Spleen (tissue), 11 donors: ENCODE results near the gene RIMBP2. TPM values are rescaled to one million over a fixed set of nuclear protein-coding genes. Genes with fewer than 3 reads are reported as not detected.

Experiments used
- DNase-seq: peaks from one replicate; pipeline ENCODE4 v3.0.0-alpha.2; 2020
- H3K27ac ChIP-seq, 8 donors: fragments of 200-600 bp; sonication (generic) in 7 of 8; 1 replicate in 4 of 8; 2 replicates in 4 of 8; pipeline versions ENCODE4 v1.5.0 to v1.8.0; 2016 to 2021; ENCODE audit warnings: inconsistent platforms in 4 of 8, mild to moderate bottlenecking in 4 of 8, moderate library complexity in 1 of 8
- H3K27me3 ChIP-seq, 7 donors: fragments of 200-600 bp; sonication (generic) in 6 of 7; replicated peaks in 1 of 7; 1 replicate in 4 of 7; 2 replicates in 3 of 7; pipeline versions ENCODE4 v1.5.0 to v1.8.0; 2016 to 2021; ENCODE audit warnings: inconsistent platforms in 3 of 7, mild to moderate bottlenecking in 1 of 7
- H3K36me3 ChIP-seq, 6 donors: fragments of 200-600 bp; sonication (generic) in 5 of 6; 1 replicate in 4 of 6; 2 replicates in 2 of 6; pipeline versions ENCODE4 v1.5.0 to v1.8.0; 2016 to 2021; ENCODE audit warnings: inconsistent platforms in 2 of 6
- H3K4me1 ChIP-seq, 6 donors: fragments of 200-600 bp; sonication (generic) in 5 of 6; 1 replicate in 3 of 6; 2 replicates in 3 of 6; pipeline versions ENCODE4 v1.5.0 to v1.8.0; 2016 to 2021; ENCODE audit warnings: inconsistent platforms in 3 of 6
- H3K4me3 ChIP-seq, 8 donors: fragments of 200-600 bp; sonication (generic) in 7 of 8; 1 replicate in 4 of 8; 2 replicates in 4 of 8; pipeline versions ENCODE4 v1.5.0 to v1.8.0; 2016 to 2021; ENCODE audit warnings: inconsistent platforms in 4 of 8, mild to moderate bottlenecking in 4 of 8, moderate library complexity in 2 of 8
- H3K9me3 ChIP-seq, 8 donors: fragments of 200-600 bp; sonication (generic) in 7 of 8; 1 replicate in 4 of 8; 2 replicates in 4 of 8; pipeline versions ENCODE4 v1.5.0 to v1.8.0; 2016 to 2021; ENCODE audit warnings: inconsistent platforms in 4 of 8
- POLR2A ChIP-seq, 3 donors: fragments of 450-650 bp; IDR thresholded peaks; one replicate each; pipeline ENCODE4 v1.5.1; 2017; ENCODE audit warnings: antibody characterized with exemption in 3 of 3, mild to moderate bottlenecking in 1 of 3
- POLR2AphosphoS5 ChIP-seq, 3 donors: sonication (generic); formaldehyde crosslinking; IDR thresholded peaks; one replicate each; pipeline ENCODE4 v1.5.1; 2017; ENCODE audit warnings: antibody characterized with exemption in 3 of 3
- WGBS, 5 donors: extraction: QIAGEN DNeasy Blood & Tissue Kit in 3 of 5; methylation state at CpG; one replicate each; pipeline versions ENCODE4 v1.1.5 to v1.1.7; 2013 to 2018; 5-methylcytosine and 5-hydroxymethylcytosine counted together
- intact Hi-C: fragments of 100-400 bp; cut with DNase I; formaldehyde crosslinking; loops from one replicate; pipeline ENCODE4 v1.15.0; 2023; ENCODE audit warnings: low total_unique reads
- polyA plus RNA-seq, 3 donors: library from polyadenylated mRNA; stranded (reverse); fragments of 200-250 nt; gene quantifications; one replicate each; pipeline ENCODE4 v1.2.1, GENCODE V29; 2013
- total RNA-seq, 7 donors: library from RNA; depleted of rRNA in 3 of 7; stranded (reverse); fragments of >200 nt in 3 of 7; fragmentation: NEBNext Ultra II Directional in 4 of 7; extraction: Animal tissue kit (Norgen Biotek cat#: 25700) in 4 of 7; gene quantifications; one replicate each; pipeline versions ENCODE4 v1.1.0 to v1.2.1, GENCODE V29; 2016 to 2021
- TF ChIP-seq, protein P1 (sequence below), 11 experiments: fragments of 200-600 bp in 7 of 11; fragments of 450-650 bp in 4 of 11; sonication (generic) in 4 of 11; IDR thresholded peaks in 8 of 11; conservative IDR thresholded peaks in 3 of 11; 1 replicate in 7 of 11; 2 replicates in 4 of 11; pipeline versions ENCODE4 v1.4.0 to v1.8.0; 2016 to 2021; ENCODE audit warnings: antibody characterized with exemption in 11 of 11, inconsistent platforms in 4 of 11, mild to moderate bottlenecking in 1 of 11
- donor health status: healthy with polysubstance abuse.
- donor health status: DM: no; HTN: no; CAD: no; lungs with moderate emphysema.
- donor health status: DM: no; HTN: no; CAD: no.
- donor health status: Bipolar disorder and iron deficiency.
- donor health status: healthy.
- donor health status: DM: no; HTN: no; CAD: no.
- donor health status: DM: yes; HTN: yes; CAD: no.

Gene RIMBP2
- total and polyA plus RNA-seq, 10 donors: 0.05 to 5.2 (median 0.95) TPM

DNA sequence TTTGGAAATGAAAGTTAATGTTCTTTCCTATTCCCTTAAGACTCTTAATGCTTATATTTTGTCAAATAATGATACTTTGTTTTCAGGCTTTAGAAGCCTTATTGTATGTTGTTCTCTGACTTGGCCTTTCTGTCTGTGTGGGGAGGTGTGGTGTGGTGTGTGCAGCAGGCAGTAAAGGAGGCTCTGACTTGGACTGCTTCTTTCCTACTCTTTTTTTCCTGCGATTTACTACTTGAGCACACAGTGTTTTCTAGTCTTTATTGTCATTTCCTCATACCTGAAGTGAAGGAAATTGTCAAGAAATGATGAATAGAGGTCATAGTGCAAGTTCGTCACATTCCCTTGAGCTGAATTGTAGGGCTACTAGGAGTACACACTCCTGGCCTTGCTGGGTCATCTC, 351.5 kb downstream of the RIMBP2 start:
- no peak overlapping the region for H3K4me3 ChIP-seq
- no peaks in the 10 kb centered on the region for H3K36me3 ChIP-seq
- TF ChIP-seq POLR2AphosphoS5 (IDR thresholded peaks at IDR 0.05) (no peak), POLR2A (IDR thresholded peaks at IDR 0.05) (no peak)
- TF ChIP-seq, protein P1, sequence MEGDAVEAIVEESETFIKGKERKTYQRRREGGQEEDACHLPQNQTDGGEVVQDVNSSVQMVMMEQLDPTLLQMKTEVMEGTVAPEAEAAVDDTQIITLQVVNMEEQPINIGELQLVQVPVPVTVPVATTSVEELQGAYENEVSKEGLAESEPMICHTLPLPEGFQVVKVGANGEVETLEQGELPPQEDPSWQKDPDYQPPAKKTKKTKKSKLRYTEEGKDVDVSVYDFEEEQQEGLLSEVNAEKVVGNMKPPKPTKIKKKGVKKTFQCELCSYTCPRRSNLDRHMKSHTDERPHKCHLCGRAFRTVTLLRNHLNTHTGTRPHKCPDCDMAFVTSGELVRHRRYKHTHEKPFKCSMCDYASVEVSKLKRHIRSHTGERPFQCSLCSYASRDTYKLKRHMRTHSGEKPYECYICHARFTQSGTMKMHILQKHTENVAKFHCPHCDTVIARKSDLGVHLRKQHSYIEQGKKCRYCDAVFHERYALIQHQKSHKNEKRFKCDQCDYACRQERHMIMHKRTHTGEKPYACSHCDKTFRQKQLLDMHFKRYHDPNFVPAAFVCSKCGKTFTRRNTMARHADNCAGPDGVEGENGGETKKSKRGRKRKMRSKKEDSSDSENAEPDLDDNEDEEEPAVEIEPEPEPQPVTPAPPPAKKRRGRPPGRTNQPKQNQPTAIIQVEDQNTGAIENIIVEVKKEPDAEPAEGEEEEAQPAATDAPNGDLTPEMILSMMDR (IDR thresholded peaks at IDR 0.05 in 8 of 11, conservative IDR thresholded peaks at IDR 0.05 in 3 of 11): no peak
- H3K27ac ChIP-seq: no peak overlapping the region
- no peaks in the 10 kb centered on the region for H3K27me3 ChIP-seq
- intact Hi-C loops: no loop called here
- no peaks in the 10 kb centered on the region for H3K4me1 ChIP-seq
- DNase-seq: no peak
- no peaks in the 10 kb centered on the region for H3K9me3 ChIP-seq
- WGBS, 5 donors: 70 to 87% (median 76%) methylated on average over 2 of the region's 2 CpGs

DNA sequence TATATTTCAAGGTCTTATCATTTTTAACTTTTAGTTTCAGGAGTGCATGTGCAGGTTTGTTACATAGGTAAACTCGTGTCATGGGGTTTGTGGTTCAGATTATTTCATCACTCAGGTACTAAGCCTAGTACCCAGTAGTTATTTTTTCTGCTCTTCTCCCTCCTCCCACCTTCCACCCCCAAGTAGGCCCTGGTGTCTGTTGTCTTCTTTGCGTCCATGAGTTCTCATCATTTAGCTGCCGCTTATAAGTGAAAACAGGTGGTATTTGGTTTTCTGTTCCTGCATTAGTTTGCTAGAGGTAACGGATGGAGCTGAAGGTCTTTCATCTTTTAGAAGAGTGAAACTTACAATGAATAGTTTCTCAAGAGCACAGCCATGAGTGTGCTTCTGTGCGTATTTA, 354.0 kb downstream of the RIMBP2 start:
- Histone ChIP-seq H3K9me3 (no peaks in the 10 kb centered on the region), H3K27me3 (peaks cover 0 to 5% (median 0%) of the 10 kb centered on the region in 7 donors), H3K36me3 (no peaks in the 10 kb centered on the region), H3K4me3 (no peak overlapping the region), H3K4me1 (no peaks in the 10 kb centered on the region), H3K27ac (no peak overlapping the region)
- TF ChIP-seq POLR2A (IDR thresholded peaks at IDR 0.05): no peak
- TF ChIP-seq POLR2AphosphoS5 (IDR thresholded peaks at IDR 0.05): no peak
- TF ChIP-seq, protein P1 (IDR thresholded peaks at IDR 0.05 in 8 of 11, conservative IDR thresholded peaks at IDR 0.05 in 3 of 11): no peak
- no peak for DNase-seq
- WGBS, 5 donors: 82 to 95% (median 91%) methylated on average over 5 of the region's 5 CpGs
- intact Hi-C loops: no loop called here

DNA sequence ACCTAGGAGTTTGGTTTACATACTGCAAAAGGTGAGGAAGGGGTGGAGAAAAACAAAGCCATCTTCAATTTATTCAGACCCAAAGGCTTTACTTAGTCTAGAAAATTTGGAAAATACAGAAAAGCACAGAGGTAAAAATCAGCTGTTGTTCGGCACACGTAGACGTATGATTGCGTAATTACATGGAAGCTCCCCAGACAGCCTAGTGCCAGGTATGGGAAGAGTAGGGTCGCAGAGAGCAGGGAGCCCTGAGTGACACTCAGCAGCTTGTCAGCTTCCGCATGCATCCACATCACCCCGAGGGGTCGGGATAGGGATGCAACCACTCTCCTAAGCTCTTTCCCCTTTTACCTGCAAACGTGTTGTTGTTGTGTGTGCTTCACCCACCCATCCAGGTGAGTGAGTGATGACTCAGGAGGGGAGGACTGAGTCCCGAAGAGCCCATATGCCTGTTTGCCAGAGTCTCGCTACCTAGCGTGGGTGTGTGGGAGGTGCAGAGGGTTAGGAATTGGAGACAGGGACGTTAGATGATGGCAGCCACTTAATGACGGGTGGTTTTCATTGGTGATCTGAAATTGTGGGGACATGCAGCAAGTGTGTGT, 358.3 kb downstream of the RIMBP2 start:
- no peak for TF ChIP-seq POLR2AphosphoS5 (IDR thresholded peaks at IDR 0.05)
- TF ChIP-seq, protein P1 (IDR thresholded peaks at IDR 0.05 in 8 of 11, conservative IDR thresholded peaks at IDR 0.05 in 3 of 11): no peak
- no peak for TF ChIP-seq POLR2A (IDR thresholded peaks at IDR 0.05)
- Histone ChIP-seq H3K27me3 (peaks cover 0 to 5% (median 0%) of the 10 kb centered on the region in 7 donors), H3K4me3 (no peak overlapping the region), H3K36me3 (no peaks in the 10 kb centered on the region), H3K27ac (no peak overlapping the region), H3K4me1 (no peaks in the 10 kb centered on the region), H3K9me3 (no peaks in the 10 kb centered on the region)
- intact Hi-C loops: no loop called here
- no peak for DNase-seq
- 66 to 73% (median 68%) methylated on average over 14 of the region's 14 CpGs for WGBS, 5 donors

DNA sequence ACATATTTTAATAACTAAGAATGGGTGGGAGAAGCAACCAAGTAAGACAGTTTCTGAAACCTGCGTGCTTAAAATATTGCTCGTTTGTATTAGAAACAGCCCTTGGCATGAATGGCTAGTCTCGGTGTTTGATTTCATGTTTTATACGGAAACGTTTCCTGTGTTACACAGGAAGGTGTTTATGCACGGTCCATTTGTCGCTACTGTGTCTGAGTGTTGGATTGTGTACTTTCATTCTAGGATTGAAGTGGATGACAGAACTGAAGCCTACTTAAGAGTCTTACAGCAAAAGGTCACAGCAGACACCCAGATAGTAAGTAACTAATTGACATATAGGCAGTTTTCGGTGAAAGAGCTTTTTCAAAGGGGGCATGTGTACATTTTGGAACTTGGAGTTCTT, 358.9 kb downstream of the RIMBP2 start:
- Histone ChIP-seq H3K36me3 (no peaks in the 10 kb centered on the region), H3K9me3 (no peaks in the 10 kb centered on the region), H3K4me1 (no peaks in the 10 kb centered on the region), H3K27me3 (peaks cover 0 to 5% (median 0%) of the 10 kb centered on the region in 7 donors), H3K4me3 (no peak overlapping the region), H3K27ac (no peak overlapping the region)
- TF ChIP-seq POLR2A (IDR thresholded peaks at IDR 0.05) (no peak), POLR2AphosphoS5 (IDR thresholded peaks at IDR 0.05) (no peak)
- TF ChIP-seq, protein P1 (IDR thresholded peaks at IDR 0.05 in 8 of 11, conservative IDR thresholded peaks at IDR 0.05 in 3 of 11): no peak
- 66 to 80% (median 74%) methylated on average over 8 of the region's 8 CpGs for WGBS, 5 donors
- intact Hi-C loops: no loop called here
- DNase-seq: no peak
